Esophagus muscularis mucosa (tissue), 4 donors: Measurements from ENCODE around the gene PCNX1.

Source experiments
- EP300 ChIP-seq: sonication (generic); formaldehyde crosslinking; IDR thresholded peaks from one replicate; pipeline ENCODE4 v1.6.1; 2017; ENCODE audit warnings: antibody characterized with exemption
- POLR2A ChIP-seq: fragments of 450-650 bp; IDR thresholded peaks from one replicate; pipeline ENCODE4 v1.6.1; 2017; ENCODE audit warnings: antibody characterized with exemption, moderate library complexity, mild to moderate bottlenecking, low read depth
- POLR2AphosphoS5 ChIP-seq, 2 donors: sonication (generic); formaldehyde crosslinking; IDR thresholded peaks; one replicate each; pipeline ENCODE4 v1.6.1; 2017; ENCODE audit warnings: antibody characterized with exemption in 2 of 2
- TF ChIP-seq, protein P1 (sequence below), 3 experiments: fragments of 200-600 bp in 2 of 3; fragments of 450-650 bp in 1 of 3; sonication (generic) in 2 of 3; IDR thresholded peaks; one replicate each; pipeline ENCODE4 v1.5.1; 2017 to 2019; ENCODE audit warnings: antibody characterized with exemption in 3 of 3, mild to moderate bottlenecking in 2 of 3, moderate library complexity in 1 of 3

DNA sequence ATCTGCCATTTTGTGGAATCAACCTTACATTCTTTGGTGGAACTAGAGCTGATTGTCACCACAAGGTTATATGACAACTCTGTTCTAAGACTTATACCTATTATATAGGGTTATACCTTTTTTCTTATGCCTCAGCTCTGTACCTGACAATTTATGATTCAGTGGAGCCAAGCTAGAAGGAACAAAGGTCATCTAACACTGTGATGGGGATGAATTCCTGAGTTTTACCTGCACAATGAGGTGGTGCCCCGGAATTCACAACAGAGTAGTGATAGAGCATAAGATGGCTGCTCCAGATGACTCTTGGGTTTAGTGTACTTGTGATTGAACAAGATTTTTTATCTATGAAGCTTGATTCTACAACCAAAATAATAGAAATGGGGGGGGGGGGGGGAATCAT is 207.3 kb downstream of the PCNX1 start:
- TF ChIP-seq, protein P1, sequence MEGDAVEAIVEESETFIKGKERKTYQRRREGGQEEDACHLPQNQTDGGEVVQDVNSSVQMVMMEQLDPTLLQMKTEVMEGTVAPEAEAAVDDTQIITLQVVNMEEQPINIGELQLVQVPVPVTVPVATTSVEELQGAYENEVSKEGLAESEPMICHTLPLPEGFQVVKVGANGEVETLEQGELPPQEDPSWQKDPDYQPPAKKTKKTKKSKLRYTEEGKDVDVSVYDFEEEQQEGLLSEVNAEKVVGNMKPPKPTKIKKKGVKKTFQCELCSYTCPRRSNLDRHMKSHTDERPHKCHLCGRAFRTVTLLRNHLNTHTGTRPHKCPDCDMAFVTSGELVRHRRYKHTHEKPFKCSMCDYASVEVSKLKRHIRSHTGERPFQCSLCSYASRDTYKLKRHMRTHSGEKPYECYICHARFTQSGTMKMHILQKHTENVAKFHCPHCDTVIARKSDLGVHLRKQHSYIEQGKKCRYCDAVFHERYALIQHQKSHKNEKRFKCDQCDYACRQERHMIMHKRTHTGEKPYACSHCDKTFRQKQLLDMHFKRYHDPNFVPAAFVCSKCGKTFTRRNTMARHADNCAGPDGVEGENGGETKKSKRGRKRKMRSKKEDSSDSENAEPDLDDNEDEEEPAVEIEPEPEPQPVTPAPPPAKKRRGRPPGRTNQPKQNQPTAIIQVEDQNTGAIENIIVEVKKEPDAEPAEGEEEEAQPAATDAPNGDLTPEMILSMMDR (IDR thresholded peaks at IDR 0.05) = no peak
- no peak for TF ChIP-seq POLR2A
- TF ChIP-seq EP300 = no peak
- TF ChIP-seq POLR2AphosphoS5 (IDR thresholded peaks at IDR 0.05) = no peak
